ENCODE results near the gene FUOM. TPM values are rescaled to one million over a fixed set of nuclear protein-coding genes. Genes with fewer than 3 reads are reported as not detected.

FUOM gene
- total RNA-seq, 1 donor from 2014 or later, result 5.1 TPM

DNA sequence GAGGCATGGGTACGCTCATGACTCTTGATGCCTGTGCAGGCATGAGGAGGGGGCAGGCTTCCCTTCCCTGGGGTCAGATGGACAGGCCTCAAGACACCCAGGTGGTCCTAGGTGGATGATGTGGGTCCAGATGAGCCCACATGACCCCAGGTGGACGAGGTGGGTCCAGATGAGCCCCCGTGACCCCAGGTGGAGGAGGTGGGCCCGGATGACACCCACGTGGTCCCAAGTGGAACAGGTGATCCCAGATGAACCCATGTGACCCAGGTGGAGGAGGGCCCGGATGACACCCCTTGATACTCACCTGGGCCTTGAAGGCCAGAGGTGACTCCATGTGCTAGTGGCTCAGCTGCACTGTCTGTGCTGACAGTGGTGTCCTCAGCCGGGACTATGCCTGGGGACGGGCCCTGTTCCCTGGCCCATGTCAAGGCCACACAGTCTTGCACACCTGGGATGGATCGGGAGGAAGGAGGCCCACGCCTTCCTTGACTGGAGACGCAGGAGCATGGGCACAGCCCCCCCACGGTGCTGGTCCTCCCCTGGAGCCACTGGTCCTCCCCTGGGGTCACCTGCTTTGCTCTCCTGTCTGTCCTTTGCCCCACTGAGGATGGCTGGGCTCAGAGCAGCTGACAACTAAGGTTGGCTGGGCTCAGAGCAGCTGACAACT, 7.4 kb downstream of the FUOM start:
- H3K4me1 ChIP-seq, result no peaks in the 10 kb centered on the region
- H3K27ac ChIP-seq (replicated peaks), result no peak overlapping the region
- H3K27me3 ChIP-seq (ENCODE audit: low read depth), result peaks cover 47% of the 10 kb centered on the region
- H3K4me3 ChIP-seq, result no peak overlapping the region
- H3K36me3 ChIP-seq, result no peaks in the 10 kb centered on the region
- DNase-seq, result peak; percentile 12
- TF ChIP-seq, protein P1, sequence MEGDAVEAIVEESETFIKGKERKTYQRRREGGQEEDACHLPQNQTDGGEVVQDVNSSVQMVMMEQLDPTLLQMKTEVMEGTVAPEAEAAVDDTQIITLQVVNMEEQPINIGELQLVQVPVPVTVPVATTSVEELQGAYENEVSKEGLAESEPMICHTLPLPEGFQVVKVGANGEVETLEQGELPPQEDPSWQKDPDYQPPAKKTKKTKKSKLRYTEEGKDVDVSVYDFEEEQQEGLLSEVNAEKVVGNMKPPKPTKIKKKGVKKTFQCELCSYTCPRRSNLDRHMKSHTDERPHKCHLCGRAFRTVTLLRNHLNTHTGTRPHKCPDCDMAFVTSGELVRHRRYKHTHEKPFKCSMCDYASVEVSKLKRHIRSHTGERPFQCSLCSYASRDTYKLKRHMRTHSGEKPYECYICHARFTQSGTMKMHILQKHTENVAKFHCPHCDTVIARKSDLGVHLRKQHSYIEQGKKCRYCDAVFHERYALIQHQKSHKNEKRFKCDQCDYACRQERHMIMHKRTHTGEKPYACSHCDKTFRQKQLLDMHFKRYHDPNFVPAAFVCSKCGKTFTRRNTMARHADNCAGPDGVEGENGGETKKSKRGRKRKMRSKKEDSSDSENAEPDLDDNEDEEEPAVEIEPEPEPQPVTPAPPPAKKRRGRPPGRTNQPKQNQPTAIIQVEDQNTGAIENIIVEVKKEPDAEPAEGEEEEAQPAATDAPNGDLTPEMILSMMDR (IDR thresholded peaks at IDR 0.05; ENCODE audit: borderline replicate concordance), result no peak
- intact Hi-C loops (cut with micrococcal nuclease), result no loop called here
- H3K9me3 ChIP-seq (replicated peaks), result no peaks in the 10 kb centered on the region

DNA sequence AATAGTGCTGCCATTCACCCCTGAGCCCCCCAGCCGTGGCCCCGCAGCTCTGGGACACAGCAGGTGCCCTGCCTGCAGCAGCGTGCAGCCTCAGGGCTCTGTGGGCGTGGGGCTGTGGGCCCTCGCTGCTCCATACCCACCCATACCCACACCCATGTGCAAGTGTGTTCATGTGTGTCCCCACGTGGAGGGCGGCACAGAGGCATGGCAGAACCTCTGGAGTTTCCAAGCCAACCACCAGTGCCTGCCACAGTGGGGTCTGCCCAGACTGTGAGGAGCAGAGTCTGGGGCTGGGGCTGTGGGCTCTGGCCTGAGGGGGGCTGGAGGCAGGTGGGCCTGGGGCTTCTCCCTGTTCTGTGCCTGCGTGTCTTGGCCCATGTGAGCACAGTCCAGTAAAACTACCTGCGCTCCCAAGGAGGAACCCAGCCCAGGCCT, 8.2 kb downstream of the FUOM start:
- Histone ChIP-seq H3K9me3 (replicated peaks) (no peaks in the 10 kb centered on the region), H3K27me3 (ENCODE audit: low read depth) (peaks cover 55% of the 10 kb centered on the region), H3K4me3 (no peak overlapping the region)

DNA sequence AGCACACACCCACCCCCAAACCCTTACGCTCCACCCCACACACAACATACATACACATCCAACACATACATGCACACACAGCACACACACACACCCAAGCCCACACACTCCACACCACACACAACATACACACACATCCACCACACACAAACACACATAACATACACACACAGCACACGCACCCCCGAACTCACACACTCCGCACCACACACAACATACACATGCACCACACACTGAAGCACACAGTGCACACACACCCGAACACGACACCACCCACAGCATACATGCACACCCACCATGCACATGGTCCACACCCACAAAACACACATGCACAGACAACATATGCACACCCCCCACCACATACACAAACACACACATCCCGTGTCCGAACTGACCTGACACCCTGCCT, 8.7 kb downstream of the FUOM start:
- Histone ChIP-seq H3K36me3 (no peaks in the 10 kb centered on the region), H3K27ac (replicated peaks) (no peak overlapping the region), H3K9me3 (replicated peaks) (no peaks in the 10 kb centered on the region), H3K4me3 (no peak overlapping the region), H3K27me3 (ENCODE audit: low read depth) (peaks cover 60% of the 10 kb centered on the region), H3K4me1 (no peaks in the 10 kb centered on the region)
- TF ChIP-seq, protein P1 (IDR thresholded peaks at IDR 0.05; ENCODE audit: borderline replicate concordance), result no peak
- intact Hi-C loops (cut with micrococcal nuclease), result no loop called here
- no peak for DNase-seq

More for the DNA sequence above, 8.2 kb downstream of the FUOM start:
- H3K4me1 ChIP-seq, result no peaks in the 10 kb centered on the region
- TF ChIP-seq, protein P1 (IDR thresholded peaks at IDR 0.05; ENCODE audit: borderline replicate concordance), result no peak
- intact Hi-C loops (cut with micrococcal nuclease), result no loop called here
- no peak overlapping the region for H3K27ac ChIP-seq (replicated peaks)
- DNase-seq, result peak; percentile 12
- H3K36me3 ChIP-seq, result no peaks in the 10 kb centered on the region

DNA sequence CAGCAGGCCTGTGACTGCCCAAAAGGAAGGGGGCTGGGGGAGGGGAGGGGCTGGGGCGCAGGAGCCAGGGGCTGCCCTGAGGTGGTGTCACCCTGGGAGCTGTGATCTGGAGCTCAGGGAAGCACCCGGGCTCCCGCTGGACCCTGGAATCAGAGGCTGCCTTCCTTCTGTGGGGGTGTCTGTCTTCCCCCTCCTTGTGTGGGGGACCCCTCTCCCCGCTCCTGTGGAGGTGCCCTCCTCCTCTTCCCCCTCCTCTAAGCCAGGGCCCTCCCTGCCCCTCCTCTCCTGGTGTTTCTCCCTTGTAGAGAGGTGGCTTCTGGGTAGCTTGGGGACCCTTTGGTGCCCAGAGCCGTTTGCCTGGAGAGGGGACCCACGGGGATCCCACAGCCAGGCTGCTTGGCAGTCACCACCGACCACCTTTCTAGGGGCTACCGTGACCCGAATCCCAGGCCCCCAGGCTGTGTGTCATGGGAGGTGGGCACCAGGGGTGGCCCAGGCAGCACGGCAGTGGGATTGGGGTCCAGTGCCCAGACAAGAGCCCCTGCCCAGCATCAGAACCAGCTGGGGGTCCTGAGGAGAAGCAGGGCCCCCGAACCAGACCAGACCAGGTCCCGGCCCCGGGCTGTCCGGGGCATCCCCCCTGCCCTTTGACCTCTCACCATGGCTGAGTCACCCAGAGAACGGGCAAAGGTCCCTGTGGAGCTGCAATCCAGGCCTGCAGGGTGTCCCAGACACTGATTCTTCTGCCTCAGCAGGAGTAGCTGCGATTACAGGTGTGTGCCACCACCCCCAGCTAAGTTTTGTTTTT, 9.9 kb downstream of the FUOM start:
- no peak overlapping the region for H3K27ac ChIP-seq (replicated peaks)
- H3K36me3 ChIP-seq, result no peaks in the 10 kb centered on the region
- peaks cover 70% of the 10 kb centered on the region for H3K27me3 ChIP-seq (ENCODE audit: low read depth)
- DNase-seq, result no peak
- no peaks in the 10 kb centered on the region for H3K9me3 ChIP-seq (replicated peaks)
- TF ChIP-seq, protein P1 (IDR thresholded peaks at IDR 0.05; ENCODE audit: borderline replicate concordance), result no peak
- H3K4me3 ChIP-seq, result no peak overlapping the region
- no peaks in the 10 kb centered on the region for H3K4me1 ChIP-seq
- intact Hi-C loops (cut with micrococcal nuclease), result no loop called here

DNA sequence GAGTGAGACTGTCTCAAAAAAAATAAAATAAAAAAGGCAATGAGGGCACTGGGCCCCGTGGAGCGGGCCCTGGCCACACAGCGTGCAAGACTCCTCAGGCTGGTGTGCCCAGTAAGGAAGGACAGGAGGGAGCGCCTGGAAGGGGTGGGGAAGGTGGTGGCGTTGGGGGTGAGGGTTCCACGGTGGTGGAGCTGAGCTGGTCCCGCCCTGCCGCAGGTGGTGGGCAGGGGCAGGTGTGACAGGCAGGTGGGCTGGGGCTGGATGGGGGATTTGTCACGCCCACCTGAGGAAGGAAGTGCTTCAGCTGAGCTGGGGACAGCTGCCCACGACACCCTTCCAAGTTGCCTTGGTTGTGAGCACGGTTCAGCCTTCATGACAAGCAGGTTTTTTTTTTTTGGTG, 11.4 kb downstream of the FUOM start:
- no peaks in the 10 kb centered on the region for H3K36me3 ChIP-seq
- H3K9me3 ChIP-seq (replicated peaks), result no peaks in the 10 kb centered on the region
- no peak overlapping the region for H3K4me3 ChIP-seq
- TF ChIP-seq, protein P1 (IDR thresholded peaks at IDR 0.05; ENCODE audit: borderline replicate concordance), result no peak
- no peak for DNase-seq
- peaks cover 85% of the 10 kb centered on the region for H3K27me3 ChIP-seq (ENCODE audit: low read depth)
- H3K4me1 ChIP-seq, result no peaks in the 10 kb centered on the region
- no peak overlapping the region for H3K27ac ChIP-seq (replicated peaks)
- intact Hi-C loops (cut with micrococcal nuclease), result no loop called here

Measured in left ventricle myocardium inferior (tissue), 1 donor.